ENCODE data around the gene NPAS3.

Gene NPAS3

GRCh38 chr14:33441633-33442032 is 503.0 kb downstream of the NPAS3 start:
- no peak for DNase-seq (ENCODE audit: low read depth in 3 of 3)

DNA sequence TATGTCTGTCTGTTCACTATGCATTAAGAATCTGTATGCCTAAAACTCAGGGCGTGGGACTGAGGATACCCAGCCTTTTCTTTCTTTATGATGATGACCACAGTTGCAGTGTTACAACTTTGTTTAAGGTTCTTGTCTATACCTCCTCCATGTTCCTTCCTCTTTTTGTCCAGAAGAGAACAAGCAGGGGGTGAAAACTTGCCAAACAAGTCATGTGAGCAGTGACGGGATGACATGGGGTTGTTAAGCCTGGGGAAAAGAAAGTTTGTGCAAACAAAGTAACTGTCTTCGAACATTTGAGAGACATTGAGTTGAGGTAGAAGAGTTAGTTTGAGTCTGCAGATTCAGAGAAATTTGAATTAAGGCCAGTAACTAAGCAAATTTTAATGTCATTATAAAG is 505.5 kb downstream of the NPAS3 start:
- no peak for DNase-seq (ENCODE audit: low read depth in 3 of 3)

DNA sequence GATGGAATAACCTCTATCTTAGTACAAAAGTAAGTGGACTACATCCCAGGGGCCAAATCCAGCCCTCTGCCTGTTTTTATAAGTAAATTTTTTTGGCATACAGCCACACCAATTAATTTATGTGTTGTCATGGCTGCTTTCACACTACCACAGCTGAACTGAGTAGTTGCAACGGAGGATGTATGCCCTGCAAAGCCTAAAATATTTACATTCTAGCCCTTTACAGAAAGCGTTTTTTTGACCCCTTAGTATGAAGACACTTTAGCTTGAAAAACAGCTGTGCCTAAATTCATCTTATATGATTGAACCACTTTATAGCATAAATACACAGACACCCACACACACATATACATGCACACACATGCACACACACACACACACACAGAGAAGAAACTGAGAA is 510.6 kb downstream of the NPAS3 start:
- no peak for DNase-seq (ENCODE audit: low read depth in 3 of 3)

DNA sequence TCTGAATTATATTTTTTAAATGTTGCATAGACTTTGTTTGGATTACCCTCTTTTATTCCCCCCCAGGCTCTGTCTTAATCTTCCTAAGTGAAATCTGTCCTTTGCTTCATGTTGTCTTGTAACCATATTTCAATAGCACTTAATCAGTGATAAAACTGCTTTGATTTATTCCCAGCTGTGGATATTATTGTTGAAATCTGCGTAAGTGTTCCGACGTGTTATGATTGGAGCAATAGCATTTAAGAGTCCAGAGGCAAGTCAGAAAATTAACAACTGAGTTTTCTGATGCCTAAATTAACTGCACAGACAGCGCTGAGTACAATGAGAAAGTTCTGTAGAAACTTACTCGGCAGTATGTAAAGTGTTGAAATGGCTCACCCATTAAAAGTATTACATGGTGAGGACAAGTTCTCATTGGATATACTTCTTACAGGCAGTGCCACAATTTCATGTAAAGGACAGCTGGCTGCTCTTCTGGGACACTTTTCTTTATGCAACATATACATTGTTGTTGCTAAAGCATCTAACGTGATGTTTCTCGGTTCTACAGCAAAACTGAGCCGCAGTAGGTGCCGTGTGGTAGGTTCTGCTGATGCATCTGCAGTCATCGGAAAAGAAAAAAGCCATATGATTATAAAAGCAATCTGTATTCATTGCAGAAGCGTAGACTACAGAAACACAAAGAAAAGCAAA is 511.2 kb downstream of the NPAS3 start:
- DNase-seq (ENCODE audit: low read depth in 3 of 3): no peak

- DNase-seq (ENCODE audit: low read depth in 3 of 3): no peak
These were observed 511.7 kb downstream of the NPAS3 start for GRCh38 chr14:33450416-33450815.

- DNase-seq (ENCODE audit: low read depth in 3 of 3): no peak
These were observed 512.5 kb downstream of the NPAS3 start for GRCh38 chr14:33451211-33451610.

DNA sequence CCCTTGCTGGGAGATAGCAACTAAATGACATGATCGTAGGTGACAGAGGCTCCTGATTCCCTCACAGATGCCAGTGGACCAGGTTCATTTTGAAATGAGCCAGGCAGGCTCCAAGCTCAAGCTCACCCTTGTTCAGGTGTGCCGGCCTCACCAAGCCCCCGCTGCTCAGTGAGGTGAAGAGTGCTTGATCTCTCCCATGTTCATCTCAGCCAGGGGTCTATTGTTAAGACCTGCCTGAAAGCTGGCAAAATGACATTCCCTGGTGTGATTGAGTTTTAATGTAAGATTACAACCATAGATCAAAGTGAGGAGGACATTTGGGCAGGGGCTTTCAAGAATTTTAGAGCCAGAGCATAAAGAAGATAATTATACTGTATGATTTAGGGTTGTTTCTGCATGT is 514.3 kb downstream of the NPAS3 start:
- no peak for DNase-seq (ENCODE audit: low read depth in 3 of 3)

DNA sequence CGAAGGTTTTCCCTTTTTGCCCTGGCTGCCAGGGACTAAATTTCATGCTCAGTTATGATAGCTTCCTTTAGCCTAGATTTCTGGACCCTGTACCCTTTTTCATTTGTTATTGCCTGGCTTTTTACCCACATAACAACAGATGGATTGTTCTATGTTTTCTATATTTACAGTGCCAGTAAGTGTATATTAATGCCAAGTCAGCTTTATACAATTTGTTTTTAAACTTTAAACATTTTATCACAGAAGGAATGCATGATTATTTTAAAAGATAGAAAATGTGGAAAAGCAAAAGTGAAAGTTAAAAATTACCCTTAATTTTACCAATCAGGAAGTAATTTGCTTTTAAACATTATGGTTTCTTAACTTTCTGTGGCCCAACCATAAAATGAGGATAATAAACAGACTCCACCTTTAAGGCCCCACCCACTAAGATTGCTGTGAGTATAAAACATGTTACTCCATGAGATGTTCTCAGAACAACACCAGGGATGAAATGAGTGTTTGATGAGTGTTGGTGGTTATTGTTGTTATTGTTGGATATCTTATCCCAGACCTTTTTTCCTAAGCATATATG is 515.4 kb downstream of the NPAS3 start:
- no peak for DNase-seq (ENCODE audit: low read depth in 3 of 3)

- no peak for DNase-seq (ENCODE audit: low read depth in 3 of 3)
These were observed 516.0 kb downstream of the NPAS3 start for GRCh38 chr14:33454707-33455106.

DNA sequence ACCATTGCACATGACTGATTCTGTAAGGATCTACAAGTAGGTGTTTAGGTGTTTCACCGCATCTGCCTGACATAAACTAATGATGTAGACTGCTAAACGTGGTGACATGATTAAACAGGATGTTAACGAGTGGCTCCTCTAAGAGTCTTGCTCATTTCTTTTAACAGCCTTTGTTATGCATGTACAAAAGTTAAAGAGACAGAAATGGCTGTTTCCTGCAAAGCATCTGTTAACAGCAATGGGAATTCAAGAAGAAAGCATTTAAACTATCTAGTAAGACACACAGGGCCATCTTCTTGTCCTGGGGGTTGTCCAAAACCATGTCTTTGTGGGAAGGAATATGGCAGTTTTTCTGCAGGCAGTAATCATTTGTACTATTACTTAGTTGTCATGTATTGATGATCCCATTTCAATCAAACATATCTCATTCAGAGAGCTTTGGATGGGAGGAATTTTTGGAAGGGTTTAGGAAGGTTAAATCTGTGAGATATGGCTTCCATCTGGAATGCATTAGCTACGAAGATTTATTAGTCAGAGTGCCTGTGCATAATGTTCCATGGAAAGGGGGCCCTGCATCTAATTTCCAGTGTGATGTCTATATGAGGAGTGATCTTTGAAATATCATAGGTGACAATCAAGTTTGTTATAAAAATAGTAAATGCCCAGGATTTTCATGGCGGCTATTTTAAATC is 517.1 kb downstream of the NPAS3 start:
- no peak for DNase-seq (ENCODE audit: low read depth in 3 of 3)

GRCh38 chr14:33457021-33457420 is 518.3 kb downstream of the NPAS3 start:
- DNase-seq (ENCODE audit: low read depth in 3 of 3): no peak

DNA sequence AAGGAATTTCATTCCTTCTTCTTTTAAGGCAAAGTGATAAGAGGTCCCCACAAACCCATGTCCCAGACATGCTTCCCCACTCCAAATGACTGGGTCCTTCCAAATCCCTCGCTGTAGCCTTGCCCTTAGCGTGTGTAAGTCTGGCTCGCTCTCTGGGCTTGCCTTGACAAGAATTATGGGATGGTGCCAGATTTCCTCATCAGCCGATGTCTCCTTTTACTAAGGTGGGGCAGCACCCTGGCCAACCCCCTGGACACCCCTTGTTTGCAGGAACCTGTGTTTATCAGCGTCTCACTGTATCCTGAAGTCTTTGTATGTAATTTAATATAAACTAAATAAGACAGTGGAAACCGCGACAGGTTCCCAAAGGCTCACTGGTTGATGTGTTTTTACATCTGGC is 518.9 kb downstream of the NPAS3 start:
- DNase-seq (ENCODE audit: low read depth in 3 of 3): no peak

DNA sequence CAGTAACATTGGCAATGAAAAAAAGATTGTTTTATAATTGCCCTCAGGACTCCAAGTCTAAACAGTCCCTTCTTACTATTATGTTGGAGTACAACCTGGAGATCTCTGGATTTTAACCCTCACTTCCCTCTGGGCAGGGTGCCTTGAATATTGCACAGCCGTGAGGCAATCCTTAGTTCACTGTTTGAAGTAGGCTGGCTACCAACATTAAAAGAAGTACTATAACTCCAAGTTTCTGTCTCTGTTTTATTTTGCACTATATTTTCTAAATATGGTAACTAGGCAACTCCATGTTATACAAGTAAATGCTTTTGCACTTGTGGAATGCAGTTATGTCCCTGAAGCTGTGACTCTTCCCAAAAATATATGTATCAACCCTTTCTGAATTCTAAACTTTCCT is 521.5 kb downstream of the NPAS3 start:
- no peak for DNase-seq (ENCODE audit: low read depth in 3 of 3)

- DNase-seq (ENCODE audit: low read depth in 3 of 3): no peak
These were observed 522.4 kb downstream of the NPAS3 start for GRCh38 chr14:33461036-33461435.

DNA sequence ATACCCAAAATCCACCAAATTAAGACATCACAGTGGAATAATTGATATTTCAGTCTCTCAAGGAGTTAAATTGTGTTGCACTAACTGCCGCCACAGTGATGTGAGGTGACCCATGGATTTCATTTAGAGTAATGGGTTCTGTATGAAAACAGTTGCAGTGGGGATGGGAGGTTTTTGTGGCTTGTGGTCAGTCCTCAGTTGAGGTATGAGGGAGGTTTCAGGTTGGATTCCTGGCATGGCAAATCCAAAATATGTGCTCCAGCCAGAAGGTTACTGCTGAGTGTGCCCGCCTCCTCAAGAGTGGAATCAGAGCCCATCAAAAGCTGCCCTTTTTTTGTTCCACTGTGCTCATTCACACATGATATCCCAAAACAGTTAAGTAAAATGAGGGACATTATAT is 525.1 kb downstream of the NPAS3 start:
- DNase-seq (ENCODE audit: low read depth in 3 of 3): no peak

GRCh38 chr14:33464254-33464962 is 525.7 kb downstream of the NPAS3 start:
- DNase-seq (ENCODE audit: low read depth in 3 of 3): no peak

DNA sequence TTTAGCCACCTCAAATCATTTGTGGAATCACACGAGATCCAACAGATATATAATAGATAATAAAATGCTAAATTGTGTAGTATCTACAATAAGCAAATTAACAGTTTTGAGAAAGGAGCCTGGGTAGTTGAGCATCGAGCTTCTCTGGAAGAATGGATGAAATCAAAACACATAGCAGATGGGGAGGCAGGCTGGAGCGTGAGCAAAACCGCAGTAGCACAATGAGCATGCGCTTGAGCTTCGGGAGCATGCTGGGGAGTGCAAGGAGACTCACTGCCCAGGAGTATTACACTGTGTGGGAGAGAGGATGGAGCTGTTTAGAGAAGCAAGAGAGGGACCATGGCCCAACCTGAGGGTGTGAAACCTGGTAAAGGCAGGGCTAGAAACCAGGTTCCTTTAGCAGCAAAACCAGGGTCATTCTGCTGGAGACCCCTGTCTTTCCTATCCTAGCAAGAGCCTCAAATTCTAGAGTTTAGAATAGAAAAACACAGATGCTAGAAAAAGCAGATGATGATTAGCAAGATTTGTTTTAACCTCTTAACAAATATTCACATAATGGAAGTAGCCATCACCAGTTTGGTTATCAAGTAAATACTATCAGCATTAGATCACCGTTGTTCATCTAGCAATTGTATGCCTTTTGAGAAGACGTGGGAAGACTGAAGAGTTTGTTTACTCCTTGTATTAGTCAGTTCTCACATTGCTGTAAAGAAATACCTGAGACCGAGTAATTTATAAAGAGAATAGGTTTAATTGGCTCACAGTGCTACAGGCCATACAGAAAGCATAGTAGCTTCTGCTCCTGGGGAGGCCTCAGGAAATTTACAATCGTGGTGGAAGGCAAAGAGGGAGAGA is 527.4 kb downstream of the NPAS3 start:
- DNase-seq (ENCODE audit: low read depth in 3 of 3): no peak

- DNase-seq (ENCODE audit: low read depth in 3 of 3): no peak
These were observed 529.3 kb downstream of the NPAS3 start for GRCh38 chr14:33467971-33468370.

- no peak for DNase-seq (ENCODE audit: low read depth in 3 of 3)
These were observed 531.2 kb downstream of the NPAS3 start for GRCh38 chr14:33469898-33470297.

GRCh38 chr14:33471776-33472175 is 533.1 kb downstream of the NPAS3 start:
- no peak for DNase-seq (ENCODE audit: low read depth in 3 of 3)

GRCh38 chr14:33475623-33476022 is 536.9 kb downstream of the NPAS3 start:
- no peak for DNase-seq (ENCODE audit: low read depth in 3 of 3)

DNA sequence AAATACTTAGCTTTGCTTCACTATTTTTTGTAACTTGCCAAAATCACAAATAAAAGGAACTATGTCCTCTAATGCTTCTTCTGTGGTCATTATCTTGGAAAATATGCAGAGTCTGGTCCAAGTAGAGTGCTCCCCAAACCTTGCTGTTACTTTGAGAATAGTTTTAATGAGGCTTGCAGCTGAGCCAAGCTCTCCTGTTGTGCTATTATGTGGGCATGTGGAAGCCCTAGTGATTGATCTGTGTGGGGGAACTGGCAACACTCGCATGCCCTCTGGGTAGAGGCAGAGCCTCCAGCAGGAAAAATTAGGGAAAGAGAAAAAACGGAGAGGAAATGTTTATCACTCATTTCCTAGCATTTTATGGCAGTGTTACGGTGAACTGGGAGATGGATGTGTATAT is 539.1 kb downstream of the NPAS3 start:
- DNase-seq (ENCODE audit: low read depth in 3 of 3): no peak

Measured in stimulated activated CD4-positive, alpha-beta T cell treated with anti-CD3 and anti-CD28 coated beads, TNF-alpha, amount 100 ng/mL, for 4 hours (primary cell).